Stimulated activated CD8-positive, alpha-beta memory T cell treated with anti-CD3 and anti-CD28 coated beads, Interleukin-4, amount 100 ng/mL, for 24 hours (primary cell): ENCODE measurements around the gene B3GALT6.

Source experiments
- DNase-seq: peaks from one replicate; pipeline ENCODE4 v3.0.0-alpha.2; 2020; ENCODE audit warnings: low read depth

B3GALT6 gene

GRCh38 chr1:1216770-1217620 lies 15.0 kb upstream of the B3GALT6 start:
- DNase-seq: no peak

- peak; percentile 37 for DNase-seq
Measured at GRCh38 chr1:1217621-1218523, 14.2 kb upstream of the B3GALT6 start.

- no peak for DNase-seq
Measured at GRCh38 chr1:1218524-1219200, 13.4 kb upstream of the B3GALT6 start.

GRCh38 chr1:1219341-1219740 lies 12.7 kb upstream of the B3GALT6 start:
- no peak for DNase-seq

- DNase-seq: no peak
Measured at GRCh38 chr1:1220197-1220596, 11.8 kb upstream of the B3GALT6 start.

GRCh38 chr1:1221887-1222574 lies 10.0 kb upstream of the B3GALT6 start:
- no peak for DNase-seq

GRCh38 chr1:1222575-1223225 lies 9.3 kb upstream of the B3GALT6 start:
- DNase-seq: no peak

- DNase-seq: no peak
Measured at GRCh38 chr1:1223321-1223720, 8.7 kb upstream of the B3GALT6 start.

GRCh38 chr1:1223891-1224290 lies 8.1 kb upstream of the B3GALT6 start:
- DNase-seq: no peak

GRCh38 chr1:1225238-1225845 lies 6.7 kb upstream of the B3GALT6 start:
- no peak for DNase-seq

- no peak for DNase-seq
Measured at GRCh38 chr1:1225913-1226312, 6.1 kb upstream of the B3GALT6 start.

GRCh38 chr1:1226566-1227362 lies 5.3 kb upstream of the B3GALT6 start:
- no peak for DNase-seq

- DNase-seq: no peak
Measured at GRCh38 chr1:1227386-1227785, 4.7 kb upstream of the B3GALT6 start.

- no peak for DNase-seq
Measured at GRCh38 chr1:1228187-1228586, 3.9 kb upstream of the B3GALT6 start.

- DNase-seq: no peak
Measured at GRCh38 chr1:1228596-1229321, 3.3 kb upstream of the B3GALT6 start.

- no peak for DNase-seq
Measured at GRCh38 chr1:1229770-1230169, 2.3 kb upstream of the B3GALT6 start.

- no peak for DNase-seq
Measured at GRCh38 chr1:1230656-1231399, 1.2 kb upstream of the B3GALT6 start.

- peak; percentile 95 for DNase-seq
Measured at GRCh38 chr1:1231400-1232207, 433 bp upstream of the B3GALT6 start, which contains the start of gene SDF4. Gene SDF4, minus strand, starts transcription at chr1:1232001. Its CDS starts 3,229 bp downstream, at chr1:1228772.
